ENCODE measurements around the gene USP13.
A peak's percentile ranks its signal among the peaks of the same experiment; 100 is the strongest.
"Not testable (repeated sequence)": the region's sequence is repeated elsewhere in the genome, so short reads cannot be mapped to it uniquely, and the experiment has no call there.

Gene USP13, protein sequence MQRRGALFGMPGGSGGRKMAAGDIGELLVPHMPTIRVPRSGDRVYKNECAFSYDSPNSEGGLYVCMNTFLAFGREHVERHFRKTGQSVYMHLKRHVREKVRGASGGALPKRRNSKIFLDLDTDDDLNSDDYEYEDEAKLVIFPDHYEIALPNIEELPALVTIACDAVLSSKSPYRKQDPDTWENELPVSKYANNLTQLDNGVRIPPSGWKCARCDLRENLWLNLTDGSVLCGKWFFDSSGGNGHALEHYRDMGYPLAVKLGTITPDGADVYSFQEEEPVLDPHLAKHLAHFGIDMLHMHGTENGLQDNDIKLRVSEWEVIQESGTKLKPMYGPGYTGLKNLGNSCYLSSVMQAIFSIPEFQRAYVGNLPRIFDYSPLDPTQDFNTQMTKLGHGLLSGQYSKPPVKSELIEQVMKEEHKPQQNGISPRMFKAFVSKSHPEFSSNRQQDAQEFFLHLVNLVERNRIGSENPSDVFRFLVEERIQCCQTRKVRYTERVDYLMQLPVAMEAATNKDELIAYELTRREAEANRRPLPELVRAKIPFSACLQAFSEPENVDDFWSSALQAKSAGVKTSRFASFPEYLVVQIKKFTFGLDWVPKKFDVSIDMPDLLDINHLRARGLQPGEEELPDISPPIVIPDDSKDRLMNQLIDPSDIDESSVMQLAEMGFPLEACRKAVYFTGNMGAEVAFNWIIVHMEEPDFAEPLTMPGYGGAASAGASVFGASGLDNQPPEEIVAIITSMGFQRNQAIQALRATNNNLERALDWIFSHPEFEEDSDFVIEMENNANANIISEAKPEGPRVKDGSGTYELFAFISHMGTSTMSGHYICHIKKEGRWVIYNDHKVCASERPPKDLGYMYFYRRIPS

GRCh38 chr3:179652447-179653095, at the start of gene USP13:
Gene USP13 (plus strand): TSS chr3:179653040. CDS start chr3:179653226, 186 bp downstream.
- DNase-seq (ENCODE audit: low read depth), result peak; percentile 2

DNA sequence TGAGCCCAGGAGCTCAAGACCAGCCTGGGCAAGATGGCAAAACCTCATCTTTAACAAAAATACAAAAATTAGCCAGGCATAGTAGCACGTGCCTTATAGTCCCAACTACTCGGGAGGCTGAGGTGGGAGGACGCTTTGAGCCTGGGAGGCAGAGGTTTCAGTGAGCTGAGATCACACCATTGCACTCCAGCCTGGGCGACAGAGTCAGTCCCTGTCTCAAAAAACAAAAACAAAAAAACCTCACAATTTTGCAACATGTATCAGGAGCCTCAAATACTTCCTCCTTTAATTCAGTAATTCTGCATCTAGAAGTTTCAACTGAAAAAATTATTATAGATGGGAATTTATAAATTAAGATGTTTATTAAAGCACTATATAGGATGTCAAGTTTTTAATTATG, 49.5 kb upstream of the USP13 start:
- no peak for DNase-seq (ENCODE audit: low read depth)

- DNase-seq (ENCODE audit: low read depth), result no peak
Observed at GRCh38 chr3:179603831-179604230, 49.0 kb upstream of the USP13 start.

DNA sequence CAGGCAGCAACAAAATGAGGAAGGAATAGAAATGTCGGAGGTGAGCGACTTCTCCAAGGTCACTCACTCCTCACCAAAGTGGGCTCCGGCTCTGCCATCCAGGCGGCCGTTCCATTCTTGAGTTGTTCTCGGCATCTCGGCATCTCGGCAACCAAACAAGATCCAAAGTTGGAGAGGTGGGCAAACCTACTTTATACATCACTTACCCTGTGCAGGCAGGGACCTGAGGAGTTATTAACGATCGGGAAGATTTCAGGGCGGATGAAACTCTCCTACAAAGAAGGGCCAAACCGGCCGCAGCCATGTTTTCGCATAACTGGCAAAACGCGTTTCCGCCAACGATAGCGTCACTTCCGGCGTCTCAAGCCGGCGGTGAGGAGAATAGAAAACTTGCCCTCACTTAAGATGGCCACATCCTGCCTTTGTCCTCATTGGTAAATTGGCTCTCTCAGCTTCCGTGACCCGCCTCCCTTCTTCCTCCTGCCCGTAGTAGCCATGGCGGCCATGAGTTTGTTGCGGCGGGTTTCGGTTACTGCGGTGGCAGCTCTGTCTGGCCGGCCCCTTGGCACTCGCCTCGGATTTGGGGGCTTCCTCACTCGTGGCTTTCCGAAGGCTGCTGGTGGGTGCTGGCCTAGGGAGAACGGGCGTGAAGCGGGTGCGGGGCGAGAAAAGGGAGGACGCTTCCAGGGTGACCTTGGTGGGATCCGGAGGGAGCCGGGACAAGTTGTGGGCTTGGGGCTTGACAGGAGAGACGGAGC, 48.3 kb upstream of the USP13 start, which contains the start of the genes MRPL47 and NDUFB5:
TSS of gene MRPL47 (minus strand) at position 318 of the 758 bp plus-strand sequence. CDS start at position 304, 14 bp downstream.
TSS of gene NDUFB5 (plus strand) at position 474 of the 758 bp plus-strand sequence. CDS start at position 496, 22 bp downstream.
- peak; percentile 90 for DNase-seq (ENCODE audit: low read depth)

GRCh38 chr3:179606534-179607085, 46.2 kb upstream of the USP13 start:
- DNase-seq (ENCODE audit: low read depth), result no peak

- DNase-seq (ENCODE audit: low read depth), result no peak
Observed at GRCh38 chr3:179608931-179609720, 43.7 kb upstream of the USP13 start.

GRCh38 chr3:179610066-179610465, 42.8 kb upstream of the USP13 start:
- DNase-seq (ENCODE audit: low read depth), result no peak

- DNase-seq (ENCODE audit: low read depth), result no peak
Observed at GRCh38 chr3:179613807-179614206, 39.0 kb upstream of the USP13 start.

- no peak for DNase-seq (ENCODE audit: low read depth)
Observed at GRCh38 chr3:179615458-179616173, 37.2 kb upstream of the USP13 start.

GRCh38 chr3:179622023-179622422, 30.8 kb upstream of the USP13 start:
- no peak for DNase-seq (ENCODE audit: low read depth)

GRCh38 chr3:179624451-179624850, 28.4 kb upstream of the USP13 start:
- no peak for DNase-seq (ENCODE audit: low read depth)

- DNase-seq (ENCODE audit: low read depth), result no peak
Observed at GRCh38 chr3:179630753-179631451, 21.9 kb upstream of the USP13 start.

- no peak for DNase-seq (ENCODE audit: low read depth)
Observed at GRCh38 chr3:179640469-179640868, 12.4 kb upstream of the USP13 start.

GRCh38 chr3:179642871-179643270, 10.0 kb upstream of the USP13 start:
- no peak for DNase-seq (ENCODE audit: low read depth)

DNA sequence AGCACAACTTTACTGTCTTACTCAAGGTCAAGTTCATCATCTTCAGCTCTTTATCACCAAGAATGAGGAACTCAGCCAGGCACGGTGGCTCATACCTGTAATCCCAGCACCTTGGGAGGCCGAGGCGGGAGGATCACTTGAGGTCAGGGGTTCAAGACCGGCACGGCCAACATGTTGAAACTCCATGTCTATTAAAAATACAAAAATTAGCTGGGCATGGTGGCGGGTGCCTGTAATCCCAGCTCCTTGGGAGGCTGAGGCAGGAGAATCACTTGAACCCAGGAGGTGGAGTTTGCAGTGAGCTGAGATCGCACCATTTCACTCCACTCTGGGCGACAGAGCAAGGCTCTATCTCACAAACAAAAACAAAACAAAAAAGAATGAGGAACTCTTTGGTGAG, 9.0 kb upstream of the USP13 start:
- DNase-seq (ENCODE audit: low read depth), result not testable (repeated sequence)

DNA sequence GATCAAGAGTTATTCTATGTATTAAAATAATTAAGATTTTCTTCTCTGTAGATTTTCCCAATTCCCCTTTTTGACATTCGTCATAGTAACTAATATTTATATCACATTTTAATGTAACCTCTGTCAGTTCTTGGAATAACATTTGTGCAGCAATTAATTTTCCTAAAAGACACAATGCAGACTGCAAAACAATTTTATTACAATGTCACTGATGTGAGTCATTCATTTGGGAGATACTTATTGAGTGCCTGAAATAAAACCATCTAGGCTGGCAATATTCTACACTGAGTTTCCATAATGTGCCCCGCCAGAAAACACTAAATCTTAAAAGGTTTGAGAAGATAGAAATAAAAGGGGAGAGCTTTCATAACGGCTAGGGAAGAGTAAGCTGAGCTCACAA, 6.7 kb upstream of the USP13 start:
- DNase-seq (ENCODE audit: low read depth), result no peak

DNA sequence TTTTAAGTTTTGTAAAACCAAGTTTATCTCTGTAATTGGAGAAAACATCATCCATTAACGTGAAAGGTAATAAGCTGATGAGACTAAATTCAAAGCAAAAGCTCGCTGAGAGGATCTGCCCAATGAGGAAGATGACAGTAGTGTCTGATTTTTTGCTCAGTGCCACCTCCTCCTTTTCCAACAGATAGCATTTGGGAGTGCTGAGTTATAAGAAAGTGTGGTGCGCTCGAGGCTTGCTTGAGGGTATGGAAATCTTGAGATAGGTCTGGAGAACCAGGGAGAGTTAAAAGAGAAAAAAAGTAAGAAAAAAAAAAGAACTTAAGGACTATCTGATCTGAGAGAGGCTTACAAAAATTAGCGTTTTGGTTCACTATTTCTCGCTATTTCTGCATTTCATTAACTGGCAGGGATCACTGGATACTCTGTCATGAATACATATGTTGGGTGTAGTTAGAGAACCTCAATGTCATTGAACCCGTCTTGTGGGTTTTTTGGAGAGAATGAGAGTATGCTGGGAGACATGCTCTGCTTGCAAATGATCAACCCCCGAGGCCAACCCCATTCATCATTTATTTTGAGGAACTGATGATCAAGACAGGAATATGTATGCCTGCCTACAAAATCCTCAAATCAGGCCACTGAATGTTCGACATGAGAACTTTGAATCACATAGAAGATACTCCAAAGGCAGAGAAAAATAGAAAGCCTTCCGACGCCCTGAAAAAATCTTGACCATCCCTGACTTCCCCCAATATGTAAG, 973 bp upstream of the USP13 start:
- no peak for DNase-seq (ENCODE audit: low read depth)

- DNase-seq (ENCODE audit: low read depth), result peak; percentile 26
Observed at GRCh38 chr3:179653096-179653797, 407 bp downstream of the USP13 start.

Measured in stimulated activated CD8-positive, alpha-beta memory T cell treated with anti-CD3 and anti-CD28 coated beads, Interleukin-15, amount 100 ng/mL, for 1 hour (primary cell).